ENCODE data around the gene ZBTB32. TPM values are rescaled to one million over a fixed set of nuclear protein-coding genes. Genes with fewer than 3 reads are reported as not detected.

The ZBTB32 gene
- total and polyA plus RNA-seq, 2 of the 8 experiments (the other 6 are each of a cell fraction or from before 2014, with no cell fraction given), result 0.11 to 0.50 TPM

DNA sequence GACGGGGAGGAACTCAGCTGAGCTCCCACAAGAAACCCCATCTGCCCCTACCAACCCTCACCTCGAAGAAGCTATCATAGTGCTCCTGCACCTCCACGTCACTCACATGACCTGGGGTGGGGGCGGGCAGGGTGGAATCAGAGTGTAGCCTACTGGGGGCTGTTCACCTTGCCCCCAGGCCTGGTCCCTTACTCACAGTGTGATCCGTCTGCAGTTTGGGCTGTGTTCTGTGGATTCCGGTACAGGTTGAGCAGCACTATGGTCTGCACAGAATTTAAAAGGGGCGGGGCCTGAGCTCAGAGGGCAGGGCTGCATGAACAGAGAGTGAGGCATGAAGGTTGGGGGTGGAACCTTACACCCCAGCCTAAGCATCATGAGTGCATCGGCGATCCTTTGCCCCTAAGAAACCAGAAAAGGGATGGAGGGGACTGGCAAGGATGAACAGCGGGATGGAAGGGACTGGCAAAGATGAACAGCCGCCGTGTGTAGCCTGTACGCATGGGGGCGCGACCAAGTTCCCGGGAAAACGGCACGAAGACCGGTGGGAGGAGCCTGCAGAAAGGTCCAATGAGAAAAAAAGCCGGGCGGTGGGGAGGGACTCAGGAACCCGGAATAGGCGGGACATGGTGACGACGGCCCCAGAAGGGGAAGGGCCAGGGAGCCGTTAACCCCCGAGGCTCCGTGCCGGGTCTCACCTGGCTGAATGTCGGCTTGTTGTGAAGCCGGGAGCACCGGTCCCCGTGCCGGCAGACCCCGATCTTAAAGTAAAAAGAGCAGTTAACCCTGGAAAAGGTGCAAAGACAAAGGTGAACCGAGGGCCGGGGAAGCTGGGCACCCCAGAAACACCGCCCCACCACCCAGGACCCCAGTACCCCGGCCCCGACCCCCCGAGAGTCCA lies 40.3 kb downstream of the ZBTB32 start (continued):
- TF ChIP-seq, protein P1, sequence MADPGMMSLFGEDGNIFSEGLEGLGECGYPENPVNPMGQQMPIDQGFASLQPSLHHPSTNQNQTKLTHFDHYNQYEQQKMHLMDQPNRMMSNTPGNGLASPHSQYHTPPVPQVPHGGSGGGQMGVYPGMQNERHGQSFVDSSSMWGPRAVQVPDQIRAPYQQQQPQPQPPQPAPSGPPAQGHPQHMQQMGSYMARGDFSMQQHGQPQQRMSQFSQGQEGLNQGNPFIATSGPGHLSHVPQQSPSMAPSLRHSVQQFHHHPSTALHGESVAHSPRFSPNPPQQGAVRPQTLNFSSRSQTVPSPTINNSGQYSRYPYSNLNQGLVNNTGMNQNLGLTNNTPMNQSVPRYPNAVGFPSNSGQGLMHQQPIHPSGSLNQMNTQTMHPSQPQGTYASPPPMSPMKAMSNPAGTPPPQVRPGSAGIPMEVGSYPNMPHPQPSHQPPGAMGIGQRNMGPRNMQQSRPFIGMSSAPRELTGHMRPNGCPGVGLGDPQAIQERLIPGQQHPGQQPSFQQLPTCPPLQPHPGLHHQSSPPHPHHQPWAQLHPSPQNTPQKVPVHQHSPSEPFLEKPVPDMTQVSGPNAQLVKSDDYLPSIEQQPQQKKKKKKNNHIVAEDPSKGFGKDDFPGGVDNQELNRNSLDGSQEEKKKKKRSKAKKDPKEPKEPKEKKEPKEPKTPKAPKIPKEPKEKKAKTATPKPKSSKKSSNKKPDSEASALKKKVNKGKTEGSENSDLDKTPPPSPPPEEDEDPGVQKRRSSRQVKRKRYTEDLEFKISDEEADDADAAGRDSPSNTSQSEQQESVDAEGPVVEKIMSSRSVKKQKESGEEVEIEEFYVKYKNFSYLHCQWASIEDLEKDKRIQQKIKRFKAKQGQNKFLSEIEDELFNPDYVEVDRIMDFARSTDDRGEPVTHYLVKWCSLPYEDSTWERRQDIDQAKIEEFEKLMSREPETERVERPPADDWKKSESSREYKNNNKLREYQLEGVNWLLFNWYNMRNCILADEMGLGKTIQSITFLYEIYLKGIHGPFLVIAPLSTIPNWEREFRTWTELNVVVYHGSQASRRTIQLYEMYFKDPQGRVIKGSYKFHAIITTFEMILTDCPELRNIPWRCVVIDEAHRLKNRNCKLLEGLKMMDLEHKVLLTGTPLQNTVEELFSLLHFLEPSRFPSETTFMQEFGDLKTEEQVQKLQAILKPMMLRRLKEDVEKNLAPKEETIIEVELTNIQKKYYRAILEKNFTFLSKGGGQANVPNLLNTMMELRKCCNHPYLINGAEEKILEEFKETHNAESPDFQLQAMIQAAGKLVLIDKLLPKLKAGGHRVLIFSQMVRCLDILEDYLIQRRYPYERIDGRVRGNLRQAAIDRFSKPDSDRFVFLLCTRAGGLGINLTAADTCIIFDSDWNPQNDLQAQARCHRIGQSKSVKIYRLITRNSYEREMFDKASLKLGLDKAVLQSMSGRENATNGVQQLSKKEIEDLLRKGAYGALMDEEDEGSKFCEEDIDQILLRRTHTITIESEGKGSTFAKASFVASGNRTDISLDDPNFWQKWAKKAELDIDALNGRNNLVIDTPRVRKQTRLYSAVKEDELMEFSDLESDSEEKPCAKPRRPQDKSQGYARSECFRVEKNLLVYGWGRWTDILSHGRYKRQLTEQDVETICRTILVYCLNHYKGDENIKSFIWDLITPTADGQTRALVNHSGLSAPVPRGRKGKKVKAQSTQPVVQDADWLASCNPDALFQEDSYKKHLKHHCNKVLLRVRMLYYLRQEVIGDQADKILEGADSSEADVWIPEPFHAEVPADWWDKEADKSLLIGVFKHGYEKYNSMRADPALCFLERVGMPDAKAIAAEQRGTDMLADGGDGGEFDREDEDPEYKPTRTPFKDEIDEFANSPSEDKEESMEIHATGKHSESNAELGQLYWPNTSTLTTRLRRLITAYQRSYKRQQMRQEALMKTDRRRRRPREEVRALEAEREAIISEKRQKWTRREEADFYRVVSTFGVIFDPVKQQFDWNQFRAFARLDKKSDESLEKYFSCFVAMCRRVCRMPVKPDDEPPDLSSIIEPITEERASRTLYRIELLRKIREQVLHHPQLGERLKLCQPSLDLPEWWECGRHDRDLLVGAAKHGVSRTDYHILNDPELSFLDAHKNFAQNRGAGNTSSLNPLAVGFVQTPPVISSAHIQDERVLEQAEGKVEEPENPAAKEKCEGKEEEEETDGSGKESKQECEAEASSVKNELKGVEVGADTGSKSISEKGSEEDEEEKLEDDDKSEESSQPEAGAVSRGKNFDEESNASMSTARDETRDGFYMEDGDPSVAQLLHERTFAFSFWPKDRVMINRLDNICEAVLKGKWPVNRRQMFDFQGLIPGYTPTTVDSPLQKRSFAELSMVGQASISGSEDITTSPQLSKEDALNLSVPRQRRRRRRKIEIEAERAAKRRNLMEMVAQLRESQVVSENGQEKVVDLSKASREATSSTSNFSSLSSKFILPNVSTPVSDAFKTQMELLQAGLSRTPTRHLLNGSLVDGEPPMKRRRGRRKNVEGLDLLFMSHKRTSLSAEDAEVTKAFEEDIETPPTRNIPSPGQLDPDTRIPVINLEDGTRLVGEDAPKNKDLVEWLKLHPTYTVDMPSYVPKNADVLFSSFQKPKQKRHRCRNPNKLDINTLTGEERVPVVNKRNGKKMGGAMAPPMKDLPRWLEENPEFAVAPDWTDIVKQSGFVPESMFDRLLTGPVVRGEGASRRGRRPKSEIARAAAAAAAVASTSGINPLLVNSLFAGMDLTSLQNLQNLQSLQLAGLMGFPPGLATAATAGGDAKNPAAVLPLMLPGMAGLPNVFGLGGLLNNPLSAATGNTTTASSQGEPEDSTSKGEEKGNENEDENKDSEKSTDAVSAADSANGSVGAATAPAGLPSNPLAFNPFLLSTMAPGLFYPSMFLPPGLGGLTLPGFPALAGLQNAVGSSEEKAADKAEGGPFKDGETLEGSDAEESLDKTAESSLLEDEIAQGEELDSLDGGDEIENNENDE (IDR thresholded peaks at IDR 0.05; ENCODE audit: insufficient replicate concordance, low read length), result no peak
- TF ChIP-seq PHF8 (conservative IDR thresholded peaks at IDR 0.05; ENCODE audit: low read depth, low read length) (peak; percentile 61), EP300 (IDR thresholded peaks at IDR 0.05; ENCODE audit: borderline replicate concordance in 1 of 2, low read depth in 2 of 2, low read length in 2 of 2) (no peak), NANOG (IDR thresholded peaks at IDR 0.05; ENCODE audit: insufficient read depth, low read depth, low read length, poor library complexity, severe bottlenecking) (no peak), FOSL1 (IDR thresholded peaks at IDR 0.05; ENCODE audit: insufficient read depth, low read depth, low read length) (no peak), SP4 (IDR thresholded peaks at IDR 0.05; ENCODE audit: low read length) (no peak)
- TF ChIP-seq, protein P2, sequence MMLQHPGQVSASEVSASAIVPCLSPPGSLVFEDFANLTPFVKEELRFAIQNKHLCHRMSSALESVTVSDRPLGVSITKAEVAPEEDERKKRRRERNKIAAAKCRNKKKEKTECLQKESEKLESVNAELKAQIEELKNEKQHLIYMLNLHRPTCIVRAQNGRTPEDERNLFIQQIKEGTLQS (IDR thresholded peaks at IDR 0.05; ENCODE audit: insufficient read depth, low read depth, low read length), result no peak
